Activated CD4-positive, alpha-beta T cell treated with anti-CD3 and anti-CD28 coated beads, Interleukin-10, Interleukin-2, amounts not matched to agents 100 ng/mL and 50 ng/mL, durations not matched to agents 16 hours and 8 hours (primary cell): ENCODE data around the gene GSE1.

ENCODE experiments used
- DNase-seq: peaks from one replicate; pipeline ENCODE4 v3.0.0-alpha.2; 2020

GSE1 gene

GRCh38 chr16:85650844-85651628 lies 37.9 kb downstream of the GSE1 start:
- no peak for DNase-seq

GRCh38 chr16:85651629-85652430 lies 38.7 kb downstream of the GSE1 start:
- DNase-seq: no peak

DNA sequence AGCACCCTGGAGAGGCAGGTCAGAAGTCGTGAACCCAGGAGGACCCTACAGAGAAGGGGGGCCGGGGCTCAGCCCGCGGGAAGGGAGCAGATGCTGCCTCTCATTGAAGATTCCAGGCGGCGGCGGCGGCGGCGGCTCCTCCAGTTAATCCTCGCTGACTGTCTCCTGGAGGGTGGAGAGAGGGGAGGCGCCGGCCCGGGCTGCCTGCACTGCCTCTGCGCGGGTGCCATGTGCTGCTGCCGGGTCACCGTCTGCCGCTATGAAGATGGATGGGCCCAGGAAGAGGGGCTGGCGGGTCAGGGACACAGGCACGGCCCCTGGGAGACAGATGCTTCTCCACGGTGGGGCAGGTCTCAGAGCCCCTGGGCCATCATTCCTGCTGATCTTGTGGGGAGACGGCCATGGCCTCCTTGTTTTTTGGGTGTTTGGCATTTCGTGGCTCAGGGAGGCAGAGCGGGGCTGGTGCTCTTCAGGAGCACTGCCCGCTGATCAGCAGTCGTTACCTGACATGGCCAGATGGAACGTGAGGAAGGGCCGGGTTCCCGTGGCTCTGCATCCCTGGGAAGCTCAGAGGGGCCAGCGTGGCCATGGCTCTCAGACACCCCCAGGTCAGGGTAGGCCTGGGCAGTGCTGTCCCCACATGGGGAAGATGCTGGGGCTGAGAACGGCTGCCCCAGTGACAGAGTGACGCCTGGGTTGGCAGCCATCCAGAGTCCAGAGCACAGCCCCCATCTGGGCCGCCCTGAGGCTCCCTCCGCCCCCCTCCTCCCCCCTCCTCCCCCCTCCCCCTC lies 39.5 kb downstream of the GSE1 start:
- DNase-seq: no peak

DNA sequence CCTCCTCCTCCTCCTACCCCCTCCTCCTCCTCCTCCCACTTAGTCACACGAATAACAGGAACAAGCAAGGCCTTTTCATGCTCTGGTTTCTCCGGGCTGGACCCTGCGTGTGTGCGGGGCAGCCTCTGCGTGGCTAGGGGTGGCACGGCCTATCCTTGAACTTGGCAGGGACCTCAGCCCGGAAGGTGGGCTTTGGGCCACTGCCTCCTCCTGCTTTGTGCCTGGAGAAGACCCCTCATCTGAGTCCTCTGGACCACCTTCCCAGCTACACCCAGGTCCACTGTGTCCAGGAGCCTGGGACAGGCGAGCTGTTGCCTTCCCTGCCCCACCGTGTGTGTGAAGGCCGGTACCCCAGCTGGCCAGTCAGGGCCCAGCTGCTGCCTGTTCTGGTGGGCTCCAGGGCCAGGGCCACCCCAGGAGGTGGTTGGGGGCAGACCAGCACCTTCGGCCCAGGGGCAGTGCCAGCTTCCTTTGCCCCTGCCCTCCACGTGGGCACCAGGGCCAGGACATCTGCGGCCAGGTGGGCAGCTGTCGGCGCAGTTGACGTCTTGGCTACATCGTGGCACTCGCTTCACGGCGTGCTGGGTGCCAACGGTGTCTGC lies 40.3 kb downstream of the GSE1 start:
- DNase-seq: no peak

- DNase-seq: no peak
Measured at GRCh38 chr16:85654251-85655095, 41.4 kb downstream of the GSE1 start.

DNA sequence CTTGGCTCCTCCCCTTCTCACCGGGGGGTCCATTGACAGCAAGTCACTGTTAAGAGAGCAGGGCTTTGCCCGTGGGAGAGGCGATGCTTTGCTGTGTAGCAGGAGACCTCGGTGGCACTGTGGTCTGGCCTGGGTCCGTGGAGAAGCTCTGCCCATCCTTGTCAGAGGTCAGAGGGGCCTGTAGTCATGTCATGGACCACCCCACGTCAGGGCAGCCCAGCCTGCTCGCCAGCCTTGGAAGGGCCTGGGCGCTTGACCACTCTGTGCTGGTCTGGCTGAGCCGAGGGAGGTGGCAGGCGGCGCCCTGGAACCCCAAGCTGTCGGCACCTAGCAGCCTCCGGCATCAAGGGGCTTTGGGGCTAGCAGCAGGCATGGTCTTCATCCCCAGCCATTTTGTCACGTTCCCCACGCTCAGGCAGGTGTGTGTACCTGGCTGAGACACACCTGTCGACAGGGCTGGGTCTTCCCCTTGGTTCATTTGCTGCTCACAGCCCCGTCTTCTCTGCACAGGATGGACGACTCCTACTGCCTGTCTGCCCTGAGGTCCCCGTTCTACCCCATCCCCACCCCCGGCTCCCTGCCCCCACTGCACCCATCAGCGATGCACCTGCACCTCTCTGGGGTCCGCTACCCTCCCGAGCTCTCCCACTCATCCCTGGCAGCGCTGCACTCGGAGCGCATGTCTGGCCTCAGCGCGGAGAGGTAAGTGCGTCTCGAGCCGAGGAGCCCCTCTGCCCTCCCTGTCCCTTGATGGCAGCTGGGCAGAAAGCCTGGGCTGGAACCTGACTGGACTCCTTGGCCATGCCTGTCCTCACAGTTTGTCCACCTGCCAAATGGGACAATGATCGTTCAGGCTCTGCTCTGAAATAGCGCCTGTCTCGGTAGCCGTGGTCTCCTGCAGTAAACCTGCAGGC lies 42.4 kb downstream of the GSE1 start:
- no peak for DNase-seq

- no peak for DNase-seq
Measured at GRCh38 chr16:85656351-85657266, 43.5 kb downstream of the GSE1 start.

- DNase-seq: no peak
Measured at GRCh38 chr16:85657267-85657650, 44.1 kb downstream of the GSE1 start.

GRCh38 chr16:85657996-85658395 lies 44.9 kb downstream of the GSE1 start:
- no peak for DNase-seq

GRCh38 chr16:85658504-85659326 lies 45.6 kb downstream of the GSE1 start:
- no peak for DNase-seq

DNA sequence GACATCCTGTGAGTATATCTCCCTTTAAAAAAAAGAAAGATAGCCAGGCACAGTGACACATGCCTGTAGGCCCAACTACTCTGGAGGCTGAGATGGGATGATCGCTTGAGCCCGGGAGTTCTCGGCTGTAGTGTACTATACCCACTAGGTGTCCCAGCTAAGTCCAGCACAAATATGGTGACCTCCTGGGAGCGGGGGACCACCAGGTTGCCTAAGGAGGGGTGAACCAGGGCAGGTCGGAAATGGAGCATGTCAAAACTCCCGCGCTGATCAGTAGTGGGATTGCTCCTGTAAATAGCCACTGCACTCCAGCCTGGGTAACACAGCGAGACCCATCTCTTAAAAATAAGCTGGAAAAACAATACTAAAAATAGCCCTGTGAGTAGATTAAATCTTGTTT lies 46.2 kb downstream of the GSE1 start:
- DNase-seq: no peak

DNA sequence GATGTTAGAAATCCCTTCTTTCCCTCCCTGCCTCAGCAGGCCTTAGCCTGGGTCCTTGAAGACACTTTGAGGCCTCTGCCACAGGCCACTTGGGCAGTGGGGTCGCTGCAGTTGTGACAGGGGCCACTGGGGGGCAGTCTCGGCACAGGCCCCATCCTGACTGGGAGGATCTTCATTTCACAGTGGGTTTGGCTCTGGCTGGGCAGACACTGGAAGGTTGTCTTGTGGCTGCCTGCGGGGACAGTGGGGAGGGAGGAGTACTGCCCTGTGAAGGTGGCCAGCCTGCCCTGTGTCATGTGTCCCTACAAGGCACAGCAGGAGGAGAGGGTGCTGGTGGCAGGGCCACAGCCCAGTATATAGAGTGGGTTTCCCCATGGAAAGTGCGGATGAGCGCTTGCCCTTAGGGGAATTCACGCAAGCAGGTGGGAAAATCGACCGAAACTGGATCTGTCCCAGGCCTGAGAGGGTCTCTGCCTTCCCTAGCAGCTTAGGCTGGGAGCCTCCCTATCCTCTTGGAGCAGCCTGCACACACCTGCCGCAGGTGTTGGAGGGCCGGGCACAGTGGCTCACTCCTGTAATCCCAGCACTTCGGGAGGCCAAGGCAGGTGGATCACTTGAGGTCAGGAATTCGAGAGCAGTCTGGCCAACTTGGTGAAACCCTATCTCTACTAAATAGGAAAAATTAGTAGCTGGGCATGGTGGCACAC lies 46.8 kb downstream of the GSE1 start:
- DNase-seq: peak; percentile 71

- DNase-seq: no peak
Measured at GRCh38 chr16:85660843-85661739, 48.0 kb downstream of the GSE1 start.

GRCh38 chr16:85661740-85662481 lies 48.8 kb downstream of the GSE1 start:
- DNase-seq: no peak

GRCh38 chr16:85662482-85662812 lies 49.3 kb downstream of the GSE1 start:
- no peak for DNase-seq
